ENCODE results near the gene MCF2.

Gene MCF2, protein sequence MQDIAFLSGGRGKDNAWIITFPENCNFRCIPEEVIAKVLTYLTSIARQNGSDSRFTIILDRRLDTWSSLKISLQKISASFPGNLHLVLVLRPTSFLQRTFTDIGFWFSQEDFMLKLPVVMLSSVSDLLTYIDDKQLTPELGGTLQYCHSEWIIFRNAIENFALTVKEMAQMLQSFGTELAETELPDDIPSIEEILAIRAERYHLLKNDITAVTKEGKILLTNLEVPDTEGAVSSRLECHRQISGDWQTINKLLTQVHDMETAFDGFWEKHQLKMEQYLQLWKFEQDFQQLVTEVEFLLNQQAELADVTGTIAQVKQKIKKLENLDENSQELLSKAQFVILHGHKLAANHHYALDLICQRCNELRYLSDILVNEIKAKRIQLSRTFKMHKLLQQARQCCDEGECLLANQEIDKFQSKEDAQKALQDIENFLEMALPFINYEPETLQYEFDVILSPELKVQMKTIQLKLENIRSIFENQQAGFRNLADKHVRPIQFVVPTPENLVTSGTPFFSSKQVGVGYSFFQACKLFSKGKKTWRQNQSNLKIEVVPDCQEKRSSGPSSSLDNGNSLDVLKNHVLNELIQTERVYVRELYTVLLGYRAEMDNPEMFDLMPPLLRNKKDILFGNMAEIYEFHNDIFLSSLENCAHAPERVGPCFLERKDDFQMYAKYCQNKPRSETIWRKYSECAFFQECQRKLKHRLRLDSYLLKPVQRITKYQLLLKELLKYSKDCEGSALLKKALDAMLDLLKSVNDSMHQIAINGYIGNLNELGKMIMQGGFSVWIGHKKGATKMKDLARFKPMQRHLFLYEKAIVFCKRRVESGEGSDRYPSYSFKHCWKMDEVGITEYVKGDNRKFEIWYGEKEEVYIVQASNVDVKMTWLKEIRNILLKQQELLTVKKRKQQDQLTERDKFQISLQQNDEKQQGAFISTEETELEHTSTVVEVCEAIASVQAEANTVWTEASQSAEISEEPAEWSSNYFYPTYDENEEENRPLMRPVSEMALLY

DNA sequence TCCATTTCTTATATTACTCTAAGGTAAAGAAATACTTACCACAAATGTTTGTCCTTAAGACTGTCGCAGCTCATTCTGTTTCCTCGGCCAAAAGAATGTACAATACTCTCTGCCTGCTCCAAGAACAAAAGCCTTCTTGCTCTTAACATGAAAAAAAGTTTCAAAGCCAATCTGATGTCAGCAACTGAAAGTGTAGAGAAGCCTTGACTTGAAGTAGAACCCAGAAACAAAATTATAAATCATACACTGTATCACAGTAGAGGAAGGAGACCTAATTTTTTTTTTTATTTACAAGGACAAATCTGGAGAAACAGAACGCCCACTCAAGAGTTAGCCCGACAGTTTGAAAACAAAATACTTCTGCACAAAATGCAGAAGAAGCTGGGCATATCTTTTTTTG lies at the start of gene MCF2:
Gene MCF2, minus strand, starts transcription at position 101 of the 400 bp plus-strand sequence. CDS start 56,423 bp downstream, outside the sequence.
- no peak for DNase-seq
- TF ChIP-seq GATA1 (IDR thresholded peaks at IDR 0.05; ENCODE audit: low read depth, low read length) (no peak), POLR2A (IDR thresholded peaks at IDR 0.05; ENCODE audit: low read length) (no peak)

DNA sequence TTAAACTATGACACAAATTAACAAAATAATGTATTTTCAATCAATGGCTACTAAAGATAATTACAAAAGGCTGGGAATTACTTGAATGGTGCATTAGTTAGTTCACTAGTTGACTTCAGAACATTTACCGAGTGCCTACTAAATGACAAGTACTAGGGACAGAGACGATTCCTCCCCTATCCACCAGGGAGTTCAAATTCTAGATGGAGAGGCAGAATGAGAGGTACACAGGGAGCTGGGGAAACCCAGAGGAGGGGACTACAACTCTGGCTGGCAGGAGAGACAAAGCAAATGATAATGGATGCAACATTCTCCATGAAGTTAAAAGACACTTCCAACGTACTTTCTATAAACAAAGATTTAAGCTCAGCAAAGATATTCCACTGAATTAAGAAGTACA lies 43.1 kb upstream of the MCF2 start:
- TF ChIP-seq GATA1 (IDR thresholded peaks at IDR 0.05; ENCODE audit: low read depth, low read length) (no peak), POLR2A (IDR thresholded peaks at IDR 0.05; ENCODE audit: low read length) (no peak)

DNA sequence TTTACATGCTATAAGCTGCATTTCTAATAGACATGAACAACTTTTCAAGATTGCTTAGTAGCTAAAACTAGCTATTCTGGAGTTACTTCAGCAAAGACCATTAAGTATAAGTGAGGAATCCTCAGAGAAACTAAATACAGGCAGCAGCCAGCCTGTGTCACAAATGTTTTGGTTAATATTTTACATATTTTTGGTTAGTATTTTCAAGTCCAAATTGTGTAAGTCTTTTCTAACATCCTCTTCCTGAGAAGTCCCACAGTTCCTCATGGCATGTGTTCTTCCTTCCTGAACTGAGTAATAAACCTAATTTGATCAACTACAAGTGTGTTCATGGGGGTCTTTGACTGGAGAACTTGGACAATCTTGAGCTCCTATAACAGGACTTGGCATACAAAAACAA lies 42.4 kb upstream of the MCF2 start:
- no peak for DNase-seq
- TF ChIP-seq POLR2A (IDR thresholded peaks at IDR 0.05; ENCODE audit: low read length) = no peak
- no peak for TF ChIP-seq GATA1 (IDR thresholded peaks at IDR 0.05; ENCODE audit: low read depth, low read length)

More for the DNA sequence above, 43.1 kb upstream of the MCF2 start:
- DNase-seq = no peak

DNA sequence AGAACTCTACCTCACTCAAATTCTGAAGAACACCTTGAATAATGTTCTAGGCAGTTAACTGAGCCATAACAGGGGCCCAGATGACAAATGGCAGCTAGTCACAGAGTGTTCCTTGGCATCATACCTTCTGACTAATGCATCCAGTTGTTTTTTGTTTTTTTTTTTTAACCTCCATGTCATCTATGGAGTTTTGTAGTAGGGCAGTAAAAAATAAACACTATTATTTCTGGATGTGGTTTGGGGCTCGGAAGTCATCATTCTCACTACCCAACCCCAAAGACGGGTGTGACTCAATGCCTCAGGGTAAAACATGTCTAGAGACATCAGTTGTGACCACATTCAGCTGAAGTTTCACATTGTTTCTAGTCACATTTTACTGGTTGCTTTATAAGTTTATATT lies 31.2 kb upstream of the MCF2 start:
- DNase-seq = no peak
- no peak for TF ChIP-seq GATA1 (IDR thresholded peaks at IDR 0.05; ENCODE audit: low read depth, low read length)
- no peak for TF ChIP-seq POLR2A (IDR thresholded peaks at IDR 0.05; ENCODE audit: low read length)

DNA sequence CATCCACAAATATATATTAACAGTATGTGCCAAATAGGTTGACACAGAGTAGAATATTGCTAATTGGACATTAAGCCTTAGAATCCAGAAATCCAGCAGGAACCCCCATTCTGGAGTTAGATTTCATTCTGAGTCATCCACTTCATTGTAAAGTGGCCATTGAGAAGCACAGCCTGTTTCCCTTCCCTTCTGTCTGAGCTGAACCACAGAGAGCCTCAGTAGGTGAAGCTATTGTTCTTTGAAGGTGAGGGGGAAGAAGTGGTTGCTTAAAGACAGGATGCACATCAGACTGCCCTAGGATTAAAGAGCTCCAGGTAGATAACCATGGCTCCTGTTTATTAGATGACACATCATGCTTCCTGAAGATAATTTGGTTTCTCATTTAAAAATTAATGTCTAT lies 30.6 kb upstream of the MCF2 start:
- DNase-seq = no peak
- TF ChIP-seq GATA1 (IDR thresholded peaks at IDR 0.05; ENCODE audit: low read depth, low read length) = no peak
- no peak for TF ChIP-seq POLR2A (IDR thresholded peaks at IDR 0.05; ENCODE audit: low read length)

DNA sequence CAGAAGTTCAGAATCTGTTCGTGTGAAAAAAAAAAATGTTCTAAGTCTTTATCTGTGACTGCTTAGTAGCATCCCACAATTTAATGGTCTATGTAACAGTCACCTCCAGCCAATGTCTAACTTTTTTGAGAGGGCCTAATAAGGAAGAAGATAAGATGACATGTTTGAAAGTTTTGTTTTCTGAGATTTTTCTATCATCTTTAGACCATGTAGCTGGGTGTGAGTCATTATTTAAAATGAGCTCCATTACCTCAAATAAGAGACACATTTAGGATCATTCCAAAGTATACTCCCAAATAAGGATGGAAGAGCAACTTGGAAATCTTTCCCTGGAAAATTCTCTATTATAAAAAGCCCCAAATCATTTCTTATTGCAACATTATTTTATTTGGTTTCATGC lies 28.2 kb upstream of the MCF2 start:
- TF ChIP-seq POLR2A (IDR thresholded peaks at IDR 0.05; ENCODE audit: low read length) (no peak), GATA1 (IDR thresholded peaks at IDR 0.05; ENCODE audit: low read depth, low read length) (no peak)
- no peak for DNase-seq

DNA sequence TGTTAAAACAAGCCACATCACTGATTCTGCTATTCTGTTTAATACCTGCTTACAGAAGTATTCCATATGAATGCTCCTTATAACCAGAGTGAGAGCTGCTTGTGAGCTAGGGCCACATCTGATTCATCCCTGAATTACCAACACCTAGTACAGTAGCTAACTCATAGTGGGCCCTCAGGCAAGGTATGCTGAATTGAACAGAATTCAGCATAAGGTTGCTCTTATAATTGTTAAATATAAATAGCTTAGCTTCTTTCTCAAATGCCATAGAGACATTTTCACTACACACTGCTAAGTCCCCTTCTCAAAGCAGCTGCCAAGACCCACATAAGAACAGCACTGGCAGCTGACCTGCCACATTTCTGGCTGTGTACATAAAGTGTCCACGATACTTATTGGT lies 27.0 kb upstream of the MCF2 start:
- DNase-seq = no peak
- no peak for TF ChIP-seq POLR2A (IDR thresholded peaks at IDR 0.05; ENCODE audit: low read length)
- no peak for TF ChIP-seq GATA1 (IDR thresholded peaks at IDR 0.05; ENCODE audit: low read depth, low read length)

DNA sequence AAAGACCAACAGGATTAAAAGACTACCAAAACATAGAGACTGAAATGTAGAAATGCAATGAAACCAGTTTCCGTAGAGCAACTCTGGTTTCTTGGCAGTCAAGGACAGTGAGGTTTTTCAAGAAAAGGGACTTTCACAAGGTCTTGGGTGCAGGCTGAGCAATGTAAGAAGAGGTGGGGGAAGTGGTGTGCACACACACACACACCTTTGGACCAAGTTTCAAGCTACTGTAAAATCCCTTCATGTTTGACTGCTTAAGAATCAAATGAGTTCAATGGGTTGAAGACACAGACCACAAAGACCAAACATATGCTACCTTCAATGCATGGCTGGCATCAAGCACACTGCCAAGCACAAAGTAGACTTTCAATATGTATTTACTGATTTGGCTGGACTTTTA lies 17.8 kb upstream of the MCF2 start:
- TF ChIP-seq POLR2A (IDR thresholded peaks at IDR 0.05; ENCODE audit: low read length) (no peak), GATA1 (IDR thresholded peaks at IDR 0.05; ENCODE audit: low read depth, low read length) (no peak)

DNA sequence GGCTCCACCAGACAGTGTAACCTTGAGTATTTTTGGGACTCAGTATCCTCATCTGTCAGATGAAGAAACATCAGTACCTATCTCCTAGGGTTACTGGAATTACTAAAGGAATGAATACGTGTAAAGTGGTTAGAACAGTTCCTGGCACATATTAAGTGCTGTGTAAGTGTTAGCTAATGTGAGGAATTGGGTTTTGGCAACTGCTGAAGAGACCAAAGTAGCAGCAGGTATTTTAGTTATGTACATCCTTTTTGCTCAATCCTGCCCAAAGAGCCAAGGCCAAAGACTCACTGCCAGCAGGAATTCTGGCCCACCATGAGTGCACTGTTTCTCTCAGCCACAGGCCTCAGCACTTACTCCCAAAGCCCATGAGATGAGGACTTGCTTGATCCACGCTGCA lies 16.7 kb upstream of the MCF2 start:
- TF ChIP-seq GATA1 (IDR thresholded peaks at IDR 0.05; ENCODE audit: low read depth, low read length) (no peak), POLR2A (IDR thresholded peaks at IDR 0.05; ENCODE audit: low read length) (no peak)
- no peak for DNase-seq

More for the DNA sequence above, 17.8 kb upstream of the MCF2 start:
- DNase-seq = no peak

DNA sequence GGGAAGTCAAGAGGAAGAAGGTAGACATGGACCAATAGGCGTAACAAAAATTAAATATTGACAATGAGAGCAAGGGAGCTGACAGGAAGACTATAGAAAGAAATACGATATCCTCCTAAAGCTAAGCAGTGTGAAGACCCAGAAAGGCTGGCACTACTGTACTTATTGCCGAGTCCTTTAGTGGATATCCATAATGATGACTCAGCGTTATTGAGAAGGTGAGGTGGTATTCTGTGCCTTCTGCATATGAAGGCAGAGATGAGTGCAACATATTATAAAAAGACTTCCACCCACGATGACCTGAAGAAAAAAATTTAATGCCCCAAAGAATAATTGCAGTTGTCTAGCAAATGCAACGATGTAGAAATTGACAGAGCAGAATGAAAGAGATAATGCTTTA lies 13.0 kb upstream of the MCF2 start:
- DNase-seq = no peak
- no peak for TF ChIP-seq POLR2A (IDR thresholded peaks at IDR 0.05; ENCODE audit: low read length)
- TF ChIP-seq GATA1 (IDR thresholded peaks at IDR 0.05; ENCODE audit: low read depth, low read length) = no peak

DNA sequence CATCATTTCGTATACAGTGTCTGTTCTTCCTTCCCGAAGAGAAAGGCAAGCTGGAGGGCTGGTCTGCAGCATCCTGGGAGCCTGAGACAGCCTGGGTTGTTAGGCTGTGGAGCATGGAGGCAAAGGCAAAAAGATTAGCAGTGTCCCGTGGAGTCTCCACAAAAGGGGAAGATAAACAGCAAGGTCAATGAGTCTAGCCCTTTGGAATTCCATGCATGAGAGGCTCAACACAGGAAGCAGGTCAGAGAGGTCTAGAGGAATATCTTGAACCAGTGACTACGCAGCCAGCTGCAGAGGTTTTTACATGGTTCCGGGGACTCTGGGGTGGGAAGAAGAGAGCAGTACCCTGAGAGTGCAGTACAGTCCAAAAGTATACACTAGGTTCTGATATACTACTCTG lies 12.2 kb upstream of the MCF2 start:
- TF ChIP-seq GATA1 (IDR thresholded peaks at IDR 0.05; ENCODE audit: low read depth, low read length) (no peak), POLR2A (IDR thresholded peaks at IDR 0.05; ENCODE audit: low read length) (no peak)
- no peak for DNase-seq

DNA sequence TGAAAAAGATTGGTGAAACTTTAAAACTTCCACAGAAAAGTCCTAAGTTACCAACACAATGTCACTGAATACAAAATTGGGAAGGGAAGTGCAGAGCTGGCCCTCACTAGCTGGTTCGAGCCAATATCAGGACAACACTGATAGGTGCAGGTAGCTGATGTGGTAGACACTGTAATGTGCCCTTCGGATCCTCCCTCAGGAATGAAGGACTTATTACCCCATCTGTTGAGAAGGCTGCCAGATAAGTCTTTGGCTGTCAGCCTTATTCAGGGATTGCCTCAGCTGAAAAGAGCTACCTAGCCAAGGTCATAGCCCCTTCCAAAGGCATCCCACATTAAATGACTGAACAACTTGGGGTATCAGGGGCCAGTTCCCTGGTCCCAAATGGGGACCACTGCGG lies 5.3 kb downstream of the MCF2 start:
- TF ChIP-seq POLR2A (IDR thresholded peaks at IDR 0.05; ENCODE audit: low read length) (no peak), GATA1 (IDR thresholded peaks at IDR 0.05; ENCODE audit: low read depth, low read length) (no peak)
- no peak for DNase-seq

DNA sequence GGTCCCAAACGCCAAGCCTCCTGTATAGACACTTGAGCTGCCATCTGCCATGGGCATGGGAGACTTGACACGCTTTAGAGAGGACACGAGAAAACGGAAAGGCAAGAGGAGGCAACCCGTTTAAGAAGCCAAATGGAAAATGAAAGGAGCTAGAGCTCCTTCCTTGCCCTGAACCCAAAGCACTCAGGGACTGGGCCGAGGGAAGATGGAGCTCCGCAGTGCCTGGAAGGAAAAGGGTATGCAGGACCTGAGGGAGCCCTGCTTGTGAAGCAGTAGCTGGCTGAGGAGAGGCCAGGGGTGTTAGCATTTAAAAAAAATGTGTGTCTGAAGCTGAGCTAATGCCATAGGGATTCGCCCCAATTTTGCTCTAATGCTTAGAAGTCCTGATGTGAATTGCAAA lies 15.1 kb downstream of the MCF2 start:
- DNase-seq = no peak
- TF ChIP-seq GATA1 (IDR thresholded peaks at IDR 0.05; ENCODE audit: low read depth, low read length) (no peak), POLR2A (IDR thresholded peaks at IDR 0.05; ENCODE audit: low read length) (no peak)

DNA sequence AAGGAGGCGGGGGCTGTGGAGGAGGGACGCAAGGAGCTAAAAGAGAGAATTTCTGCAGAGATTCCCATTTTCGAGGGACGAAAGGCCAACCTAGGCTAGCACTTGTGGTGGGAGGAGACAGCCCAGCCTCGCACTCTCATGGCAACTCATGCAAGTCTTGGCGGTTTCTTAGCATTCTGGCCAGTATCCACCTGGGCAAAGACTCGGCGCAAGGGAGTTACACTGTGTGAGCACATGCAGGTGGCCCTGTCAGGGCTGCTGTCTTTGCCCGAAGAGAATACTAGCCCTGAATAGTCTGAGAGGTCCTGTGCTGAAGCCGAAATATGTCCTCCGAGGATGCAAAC lies 15.5 kb downstream of the MCF2 start:
- TF ChIP-seq POLR2A (IDR thresholded peaks at IDR 0.05; ENCODE audit: low read length) (no peak), GATA1 (IDR thresholded peaks at IDR 0.05; ENCODE audit: low read depth, low read length) (no peak)
- no peak for DNase-seq
